ENCODE results near the gene SIMC1. TPM values are rescaled to one million over a fixed set of nuclear protein-coding genes. Genes with fewer than 3 reads are reported as not detected.

SIMC1 gene
- total RNA-seq, 2 experiments from 2014 or later, result 28.4 to 30.3 TPM

GRCh38 chr5:176391479-176391878 lies 153.3 kb downstream of the SIMC1 start:
- CTCF ChIA-PET, result interaction anchor here (0.9 kb wide), 1 partner anchor 16 kb away, joined by 3 read pairs; no protein-coding TSS in a partner anchor
- H3K27ac Mint-ChIP-seq, result no peak overlapping the region

GRCh38 chr5:176391999-176392398 lies 153.8 kb downstream of the SIMC1 start:
- Mint-ChIP-seq H3K27ac (no peak overlapping the region), H3K27me3 (ENCODE audit: low read depth) (no peaks in the 10 kb centered on the region), H3K4me3 (no peak overlapping the region), H3K9me3 (no peaks in the 10 kb centered on the region), H3K36me3 (ENCODE audit: low read depth) (peaks cover 27% of the 10 kb centered on the region), H3K4me1 (ENCODE audit: low read depth) (peaks cover 12% of the 10 kb centered on the region)
- intact Hi-C loops (cut with micrococcal nuclease), result no loop called here
- no peak for DNase-seq
- CTCF ChIA-PET, result interaction anchor here (0.9 kb wide), 1 partner anchor 15 kb away, joined by 3 read pairs; no protein-coding TSS in a partner anchor

More at GRCh38 chr5:176391479-176391878, 153.3 kb downstream of the SIMC1 start:
- Mint-ChIP-seq H3K4me1 (ENCODE audit: low read depth) (peaks cover 17% of the 10 kb centered on the region), H3K4me3 (no peak overlapping the region), H3K9me3 (no peaks in the 10 kb centered on the region), H3K36me3 (ENCODE audit: low read depth) (peaks cover 32% of the 10 kb centered on the region), H3K27me3 (ENCODE audit: low read depth) (no peaks in the 10 kb centered on the region)
- intact Hi-C loops (cut with micrococcal nuclease), result no loop called here
- no peak for DNase-seq

GRCh38 chr5:176392526-176392925 lies 154.3 kb downstream of the SIMC1 start:
- CTCF ChIA-PET, result no interaction called here
- intact Hi-C loops (cut with micrococcal nuclease), result no loop called here
- peaks cover 22% of the 10 kb centered on the region for H3K36me3 Mint-ChIP-seq (ENCODE audit: low read depth)
- no peak overlapping the region for H3K27ac Mint-ChIP-seq
- H3K27me3 Mint-ChIP-seq (ENCODE audit: low read depth), result no peaks in the 10 kb centered on the region
- no peaks in the 10 kb centered on the region for H3K9me3 Mint-ChIP-seq
- DNase-seq, result no peak
- no peak overlapping the region for H3K4me3 Mint-ChIP-seq
- peaks cover 8% of the 10 kb centered on the region for H3K4me1 Mint-ChIP-seq (ENCODE audit: low read depth)

GRCh38 chr5:176394096-176394495 lies 155.9 kb downstream of the SIMC1 start:
- Mint-ChIP-seq H3K4me1 (ENCODE audit: low read depth) (peaks cover 8% of the 10 kb centered on the region), H3K36me3 (ENCODE audit: low read depth) (peaks cover 19% of the 10 kb centered on the region), H3K9me3 (no peaks in the 10 kb centered on the region), H3K27me3 (ENCODE audit: low read depth) (no peaks in the 10 kb centered on the region), H3K4me3 (no peak overlapping the region), H3K27ac (no peak overlapping the region)
- intact Hi-C loops (cut with micrococcal nuclease), result no loop called here
- no peak for DNase-seq
- CTCF ChIA-PET, result no interaction called here

- CTCF ChIA-PET, result no interaction called here
- Mint-ChIP-seq H3K4me1 (ENCODE audit: low read depth) (peaks cover 2% of the 10 kb centered on the region), H3K27me3 (ENCODE audit: low read depth) (no peaks in the 10 kb centered on the region), H3K36me3 (ENCODE audit: low read depth) (peaks cover 14% of the 10 kb centered on the region), H3K27ac (no peak overlapping the region), H3K4me3 (no peak overlapping the region), H3K9me3 (no peaks in the 10 kb centered on the region)
- DNase-seq, result no peak
- intact Hi-C loops (cut with micrococcal nuclease), result no loop called here
These were observed 156.9 kb downstream of the SIMC1 start for GRCh38 chr5:176394881-176395675.

Small RNA genes lying within 50 kb of the gene (microRNA-seq; reads per million reads assigned to microRNA genes)
- gene MIR1271 (ENCODE audit: borderline microRNAs expressed, borderline replicate concordance), result 4.9 reads per million

Other genes starting within 250 kb of the SIMC1 start
- 10 to 100 TPM; 33.5 to 33.7 TPM for gene KIAA1191, start 123.3 kb downstream of the SIMC1 start, total RNA-seq
- 1 to 10 TPM; 3.9 to 5.1 TPM for gene ARL10, start 127.1 kb downstream of the SIMC1 start, total RNA-seq
- 10 to 100 TPM; 42.1 to 43.1 TPM for gene NOP16, start 150.2 kb downstream of the SIMC1 start, total RNA-seq
- gene HIGD2A, start 150.3 kb downstream of the SIMC1 start, total RNA-seq, result 100 to 1,000 TPM; 154 to 155 TPM
- gene CLTB, start 178.1 kb downstream of the SIMC1 start, total RNA-seq, result 10 to 100 TPM; 51.1 to 53.9 TPM
- gene FAF2, start 210.0 kb downstream of the SIMC1 start, total RNA-seq, result 10 to 100 TPM; 30.0 to 32.8 TPM

Data from activated naive CD4-positive, alpha-beta T cell treated with anti-CD3 and anti-CD28 coated beads for 36 hours (primary cell).